HUES64 (cell line): ENCODE measurements around the gene LYZL2.

Source experiments
- H3K27ac ChIP-seq: 2 replicates; pipeline ENCODE4 v1.7.0; 2013; ENCODE audit warnings: low read depth, low read length, inconsistent platforms
- H3K27me3 ChIP-seq: 2 replicates; pipeline ENCODE4 v1.6.1; 2013; ENCODE audit warnings: mild to moderate bottlenecking, low read length; ENCODE audit not compliant: insufficient read depth
- H3K36me3 ChIP-seq: 2 replicates; pipeline ENCODE4 v1.6.1; 2013; ENCODE audit warnings: mild to moderate bottlenecking, low read length; ENCODE audit not compliant: insufficient read depth
- H3K4me1 ChIP-seq: 2 replicates; pipeline ENCODE4 v1.6.1; 2013; ENCODE audit warnings: mild to moderate bottlenecking, low read length, moderate library complexity; ENCODE audit not compliant: insufficient read depth
- H3K4me3 ChIP-seq: 2 replicates; pipeline ENCODE4 v1.5.1; 2013; ENCODE audit warnings: mild to moderate bottlenecking, low read length, moderate library complexity
- H3K9ac ChIP-seq: 2 replicates; pipeline ENCODE4 v1.6.1; 2013; ENCODE audit warnings: mild to moderate bottlenecking, low read depth, low read length
- H3K9me3 ChIP-seq: 2 replicates; pipeline ENCODE4 v1.6.1; 2013; ENCODE audit warnings: low read depth, low read length; ENCODE audit not compliant: insufficient read depth
- WGBS: fragments of 150-250, 120-280 bp; methylation state at CpG from one replicate; pipeline ENCODE4 v1.1.7; 2013; ENCODE audit warnings: missing lambda C conversion rate; 5-methylcytosine and 5-hydroxymethylcytosine counted together

LYZL2 gene

GRCh38 chr10:30573721-30574431 is 55.7 kb downstream of the LYZL2 start:
- Histone ChIP-seq H3K9ac (no peak overlapping the region), H3K27ac (no peak overlapping the region), H3K36me3 (no peaks in the 10 kb centered on the region), H3K4me3 (no peak overlapping the region), H3K27me3 (no peaks in the 10 kb centered on the region), H3K9me3 (no peaks in the 10 kb centered on the region; the same call in 1 of the 2 replicates), H3K4me1 (0 out of 2 replicates have a peak, but pooled peaks cover 10% of the 10 kb centered on the region)
- 90% methylated on average over 7 of the region's 7 CpGs for WGBS

- Histone ChIP-seq H3K27me3 (no peaks in the 10 kb centered on the region), H3K36me3 (no peaks in the 10 kb centered on the region), H3K9me3 (no peaks in the 10 kb centered on the region; the same call in 1 of the 2 replicates), H3K27ac (no peak overlapping the region), H3K4me1 (no peaks in the 10 kb centered on the region), H3K4me3 (no peak overlapping the region), H3K9ac (no peak overlapping the region)
- 43% methylated on average over 2 of the region's 2 CpGs for WGBS
Observed at GRCh38 chr10:30565449-30565848, 64.1 kb downstream of the LYZL2 start.

- H3K9me3 ChIP-seq = no peaks in the 10 kb centered on the region
- H3K36me3 ChIP-seq = no peaks in the 10 kb centered on the region
- H3K9ac ChIP-seq = no peak overlapping the region
- H3K4me3 ChIP-seq = no peak overlapping the region
- WGBS = 97% methylated on average over 5 of the region's 5 CpGs
- no peak overlapping the region for H3K27ac ChIP-seq
- H3K27me3 ChIP-seq = no peaks in the 10 kb centered on the region
- peaks cover 6% of the 10 kb centered on the region for H3K4me1 ChIP-seq
Observed at GRCh38 chr10:30562787-30563186, 66.8 kb downstream of the LYZL2 start.
